CD4-positive, alpha-beta T cell treated with Interleukin-21 for 1 hour (primary cell): ENCODE data around the gene RANBP6.

Experiments
- DNase-seq: peaks from one replicate; pipeline ENCODE4 v3.0.0-alpha.2; 2020

Gene RANBP6

DNA sequence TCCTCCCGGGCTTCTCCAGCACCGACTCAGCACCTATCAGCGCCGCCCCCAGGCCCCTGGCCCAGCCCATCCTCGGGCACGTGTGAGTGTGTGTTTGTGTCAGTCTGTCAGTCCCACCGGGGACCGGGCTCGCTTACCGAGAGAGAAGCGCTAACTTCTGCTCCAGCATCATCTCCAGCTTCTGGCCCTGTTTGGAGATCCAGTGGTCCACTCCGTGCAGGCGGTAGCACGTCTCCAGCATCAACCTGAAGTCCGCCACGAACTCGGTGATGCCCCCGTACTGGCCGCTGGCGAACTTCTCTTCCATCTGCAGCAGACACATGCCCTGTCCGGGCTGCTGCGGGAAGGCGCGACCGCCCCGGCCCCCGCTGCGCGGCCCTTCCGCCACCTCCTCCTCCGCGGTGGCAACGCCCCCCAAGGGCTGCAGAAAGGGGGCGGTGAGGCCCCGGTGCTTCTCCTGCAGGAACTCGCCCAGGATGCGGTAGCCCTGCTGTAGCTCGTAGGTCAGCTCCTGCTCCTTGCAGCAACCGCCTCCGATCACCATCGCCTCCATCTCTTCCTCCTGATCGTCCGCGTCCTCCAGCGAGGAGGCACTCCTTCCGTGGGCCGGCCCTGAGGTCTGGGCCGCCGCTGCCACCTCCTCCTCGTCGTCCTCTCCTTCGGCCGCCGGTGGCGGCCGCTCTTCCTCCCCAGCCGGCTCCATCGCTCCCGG, 8.2 kb downstream of the RANBP6 start:
- DNase-seq: peak; percentile 93

DNA sequence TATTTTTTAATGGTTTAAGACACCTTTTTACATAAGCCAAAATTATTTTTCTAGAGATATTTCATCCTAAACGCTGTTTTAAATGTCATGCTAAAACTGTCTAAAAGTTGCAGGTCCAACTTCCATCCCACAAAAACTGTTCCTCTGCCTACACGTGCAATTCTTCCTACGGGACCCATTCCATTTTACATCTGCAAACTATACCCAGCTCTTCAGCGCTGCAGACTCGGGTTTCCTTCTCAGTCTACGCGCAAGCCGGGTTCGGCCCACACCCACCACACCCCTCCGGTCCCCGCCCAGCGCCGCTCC, 8.7 kb downstream of the RANBP6 start:
- no peak for DNase-seq

DNA sequence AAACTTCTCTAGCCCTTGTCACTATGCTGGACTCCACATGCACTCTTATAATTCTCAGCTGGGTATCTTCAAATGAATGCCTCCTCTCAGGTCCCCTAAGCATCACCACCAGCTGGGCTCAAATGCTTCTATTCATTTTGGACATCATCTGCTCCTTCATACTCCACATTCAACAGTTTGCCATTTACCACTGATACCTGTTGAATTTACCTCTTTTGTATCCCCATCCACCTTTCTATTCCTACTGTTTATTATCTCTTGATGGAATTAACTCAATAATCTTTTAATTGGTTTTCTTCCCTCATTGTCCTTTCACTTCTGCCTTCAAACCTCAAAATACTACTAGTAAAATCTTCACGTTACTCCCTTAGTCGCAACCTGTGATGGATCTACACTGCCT, 14.5 kb downstream of the RANBP6 start:
- no peak for DNase-seq

DNA sequence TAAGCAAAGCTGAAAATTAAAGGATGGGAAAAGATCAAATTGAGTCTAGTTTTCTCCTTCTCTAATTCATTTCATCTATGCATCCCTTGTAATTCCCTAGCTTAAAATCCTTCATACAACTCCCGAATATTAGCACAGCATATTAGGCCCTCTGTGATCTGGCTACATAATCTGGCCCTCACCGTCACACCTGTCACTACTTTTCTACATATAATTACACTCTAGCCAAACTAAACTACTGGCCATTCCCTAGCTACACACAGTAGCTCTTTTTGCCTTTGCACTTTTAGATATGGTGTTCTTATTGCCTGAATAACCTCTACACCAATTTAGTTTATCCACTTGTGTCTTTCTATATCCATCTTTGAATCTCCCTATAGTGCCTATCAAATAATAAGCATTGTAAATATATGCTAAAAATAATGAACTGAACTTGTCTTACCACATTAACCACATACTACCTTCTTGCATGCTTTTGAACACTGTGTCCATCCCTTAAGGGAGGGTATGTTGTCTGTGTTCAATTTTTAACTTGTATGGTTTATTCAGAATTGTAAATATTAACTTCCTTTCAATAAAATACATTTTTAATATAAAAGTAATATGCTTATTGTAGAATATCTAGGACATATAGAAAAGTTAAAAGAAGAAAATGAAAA, 15.9 kb downstream of the RANBP6 start:
- DNase-seq: no peak

DNA sequence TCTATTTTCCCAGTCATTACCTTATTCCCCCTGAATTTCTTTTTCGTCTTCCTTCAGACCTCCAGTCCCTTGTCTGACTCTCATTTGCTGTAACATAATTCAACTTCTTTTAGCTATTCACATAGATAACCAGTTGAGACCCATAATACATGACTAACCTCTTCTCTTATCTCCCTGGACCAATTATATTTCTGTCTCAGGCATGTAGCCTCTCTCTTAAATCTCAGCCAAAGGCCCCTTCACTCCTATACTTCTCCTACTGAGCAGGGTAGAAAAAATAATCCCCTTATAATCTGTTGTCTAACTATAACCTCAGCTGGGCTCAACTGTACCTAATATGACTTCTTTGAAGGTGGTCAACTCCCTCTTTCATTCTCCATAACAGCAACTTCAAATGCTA, 20.9 kb downstream of the RANBP6 start:
- no peak for DNase-seq

DNA sequence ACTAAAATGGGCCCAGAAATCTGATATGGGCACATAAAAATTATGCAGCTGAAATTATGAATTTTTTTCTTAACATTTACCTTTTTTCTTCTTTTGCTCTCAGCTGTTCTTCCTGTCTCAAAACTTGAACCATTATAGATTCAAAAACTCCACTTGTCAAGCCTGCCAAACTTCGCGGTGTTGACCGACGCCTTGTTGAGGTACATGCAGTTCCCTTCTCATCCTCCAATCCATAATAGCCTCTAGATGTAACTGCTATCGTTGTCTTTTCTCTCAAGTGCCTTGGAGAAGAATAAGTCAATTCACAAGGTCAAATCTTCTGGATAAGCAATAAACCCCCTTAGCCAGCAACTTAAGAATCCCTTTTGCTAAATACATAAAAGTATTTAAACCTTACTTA, 27.2 kb downstream of the RANBP6 start:
- DNase-seq: no peak

DNA sequence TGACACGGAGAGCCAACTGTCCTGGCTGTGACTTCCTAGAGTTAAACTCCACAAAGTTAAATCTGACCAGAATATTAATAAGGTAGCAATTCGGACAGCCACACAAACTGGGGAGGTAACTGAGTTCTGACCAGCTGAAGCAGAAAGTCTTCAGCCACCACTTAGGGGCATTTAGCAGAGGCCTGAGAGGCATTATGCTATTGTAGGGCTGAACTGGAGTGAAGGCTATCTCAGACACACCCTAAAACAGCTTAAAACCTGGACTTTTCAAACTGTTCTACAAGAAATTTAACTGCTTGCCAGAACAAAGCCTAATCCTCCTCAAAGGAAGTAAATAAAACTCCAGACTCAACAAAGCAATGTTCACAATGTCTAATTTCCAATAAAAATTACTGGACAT, 32.4 kb downstream of the RANBP6 start:
- DNase-seq: no peak

DNA sequence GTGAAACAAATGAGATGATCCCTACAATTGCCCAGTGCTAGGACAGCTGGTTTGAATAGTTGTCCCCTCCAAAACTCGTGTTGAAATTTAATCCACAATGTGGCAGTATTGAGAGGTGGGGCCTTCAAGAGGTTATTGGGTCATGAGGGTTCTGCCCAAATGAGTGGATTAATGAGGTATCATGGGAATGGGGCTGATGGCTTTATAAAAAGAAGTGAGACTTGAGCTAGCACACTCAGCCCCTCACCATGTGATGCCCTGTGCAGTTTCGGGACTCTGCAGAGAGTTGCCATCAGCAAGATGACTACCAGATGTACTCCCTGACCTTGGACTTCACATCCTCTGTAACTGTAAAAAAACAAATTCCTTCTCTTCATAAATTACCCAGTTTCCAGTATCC, 33.1 kb downstream of the RANBP6 start:
- no peak for DNase-seq

DNA sequence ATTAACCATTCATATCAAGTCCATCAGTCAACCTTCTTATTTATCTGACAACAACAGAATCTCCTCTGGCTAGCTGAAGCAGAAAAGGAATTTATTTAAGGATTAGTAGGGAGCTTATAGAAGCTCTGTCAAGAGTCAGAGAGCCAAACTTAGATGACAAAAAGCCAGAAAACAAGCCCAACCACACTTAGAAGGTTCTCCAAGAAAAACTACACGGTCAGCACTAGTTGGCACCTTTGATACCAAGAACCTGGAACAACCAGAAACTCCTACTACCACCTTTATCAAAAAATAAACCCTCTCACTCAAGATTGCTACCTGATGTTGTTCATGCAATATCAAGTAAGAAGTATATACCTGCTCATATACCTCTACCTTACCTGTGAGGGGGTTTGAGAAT, 36.9 kb downstream of the RANBP6 start:
- no peak for DNase-seq

DNA sequence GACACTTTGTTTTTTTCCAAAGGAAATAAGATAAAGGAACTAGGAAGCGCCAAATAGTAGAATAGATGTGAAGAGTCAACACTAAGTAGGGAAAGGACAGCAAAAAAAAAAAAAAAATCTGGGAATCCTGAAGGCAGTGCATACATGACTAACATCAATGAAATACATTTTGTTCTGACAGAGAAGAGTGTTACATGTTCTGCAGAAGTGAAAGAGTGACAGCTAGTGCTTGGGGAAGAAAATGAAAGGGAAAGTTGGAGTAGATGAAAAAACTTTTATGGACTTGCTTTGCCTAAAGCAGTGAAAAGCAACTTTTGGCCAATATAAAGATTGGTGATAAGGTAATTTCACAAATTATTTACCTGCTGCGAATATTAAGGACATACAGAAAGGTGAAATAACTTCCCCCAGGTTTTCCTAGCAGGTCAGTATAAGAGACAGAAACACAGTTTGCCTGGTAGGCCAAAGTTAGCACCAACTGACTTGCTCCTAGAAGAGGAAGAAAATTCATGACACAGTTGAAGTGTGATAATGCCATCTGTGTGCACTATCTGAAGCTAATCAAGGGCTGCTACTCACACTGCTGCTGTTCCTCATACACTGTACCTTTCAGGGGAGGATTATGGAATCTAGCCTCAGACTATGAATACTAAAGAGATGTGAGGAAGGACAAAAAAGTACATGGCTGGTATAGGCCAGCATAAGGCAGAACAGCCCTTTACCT, 38.6 kb downstream of the RANBP6 start:
- DNase-seq: no peak

DNA sequence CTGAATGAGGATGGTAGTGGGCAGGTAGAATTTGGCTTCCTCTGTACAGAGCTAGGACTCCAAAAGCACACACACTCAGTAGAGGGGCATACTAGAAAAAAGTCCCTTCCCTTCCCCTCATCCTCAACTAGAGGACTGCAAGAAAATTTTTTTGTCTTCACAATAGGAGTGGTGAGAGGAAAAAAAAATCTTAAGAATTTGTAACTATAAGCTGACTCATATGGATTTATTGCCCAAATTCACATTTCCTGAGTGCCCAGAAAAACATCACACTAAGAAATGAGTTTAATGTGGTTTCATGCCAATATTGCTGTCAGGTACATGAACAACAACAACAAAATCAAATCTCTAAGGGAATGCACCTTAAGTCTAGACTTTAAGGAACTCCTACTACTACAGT, 43.7 kb downstream of the RANBP6 start:
- no peak for DNase-seq
